ENCODE measurements around the gene PTS.
"Not testable (repeated sequence)": the region's sequence is repeated elsewhere in the genome, so short reads cannot be mapped to it uniquely, and the experiment has no call there.

PTS gene

DNA sequence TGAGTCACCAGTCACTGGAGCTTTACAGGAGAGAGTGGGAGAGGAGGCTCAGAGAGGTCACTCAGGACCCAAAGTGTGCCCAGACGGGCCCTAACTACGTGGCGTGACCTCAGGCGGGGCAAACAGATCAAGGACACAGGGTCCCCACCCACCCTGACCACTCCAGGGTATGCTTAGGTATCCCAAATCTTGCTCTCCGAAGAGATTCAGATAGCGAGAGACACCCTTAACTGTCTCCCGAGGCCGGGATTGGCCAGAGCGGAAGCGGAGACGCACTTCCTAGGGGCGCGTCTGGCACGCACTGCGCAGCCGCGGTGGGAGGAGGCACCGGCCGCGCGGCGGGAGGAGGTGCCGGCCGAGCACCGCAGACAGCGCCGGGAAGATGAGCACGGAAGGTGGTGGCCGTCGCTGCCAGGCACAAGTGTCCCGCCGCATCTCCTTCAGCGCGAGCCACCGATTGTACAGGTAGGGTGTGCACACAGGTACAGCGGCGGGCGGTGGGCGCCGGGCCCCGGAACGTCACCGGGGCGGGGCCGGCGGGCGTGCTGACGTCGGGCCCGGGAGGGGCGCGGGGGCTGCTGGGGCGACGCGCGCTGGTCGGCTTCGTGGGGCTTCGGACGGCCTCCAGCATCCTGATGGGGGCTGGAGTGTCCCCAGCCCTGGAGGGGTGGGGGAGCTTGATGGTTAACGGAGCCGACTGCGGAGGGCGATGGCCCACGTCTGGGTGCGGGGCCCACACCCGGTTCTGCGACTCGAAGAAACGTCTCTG, at the start of gene PTS:
Gene PTS, plus strand, starts transcription at position 367 of the 769 bp plus-strand sequence. Its CDS starts 16 bp downstream, at position 383.
- peak; percentile 95 for DNase-seq

DNA sequence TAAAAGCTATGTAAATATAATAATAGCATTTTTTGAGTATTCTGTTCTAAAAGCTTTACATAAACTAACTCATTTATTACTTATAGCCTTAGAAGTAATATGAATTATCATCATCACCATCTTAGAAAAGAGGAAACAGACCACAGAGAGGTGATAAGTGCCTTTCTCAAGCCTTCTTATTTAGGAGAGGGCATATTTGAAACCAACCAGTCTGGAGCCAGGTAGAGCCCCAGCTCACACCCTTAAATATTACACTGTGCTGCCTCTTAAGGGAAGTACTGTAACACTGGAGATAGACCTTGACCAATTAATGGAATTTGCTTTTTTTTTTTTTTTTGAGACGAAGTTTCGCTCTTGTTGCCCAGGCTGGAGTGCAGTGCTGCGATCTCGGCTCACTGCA, 48.6 kb upstream of the PTS start:
- DNase-seq, result peak; percentile 23

DNA sequence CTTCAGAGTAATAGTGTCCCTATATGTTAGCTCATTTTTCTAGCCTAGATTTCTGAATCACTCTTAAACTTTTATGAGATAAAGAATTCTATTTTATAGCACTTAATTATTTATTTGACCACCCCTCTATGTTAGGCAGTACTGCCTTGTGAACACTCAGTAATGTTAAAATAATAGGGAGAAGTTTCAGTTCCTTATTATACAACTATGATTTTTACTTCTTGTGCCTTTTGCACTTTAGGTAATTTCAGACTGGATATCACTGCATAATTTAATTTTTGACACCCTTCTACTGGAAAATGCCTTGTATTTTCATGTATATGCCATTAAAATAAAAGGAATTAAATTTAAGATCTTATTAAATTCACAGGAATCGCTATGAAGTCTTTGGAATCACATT, 47.8 kb upstream of the PTS start:
- no peak for DNase-seq

GRCh38 chr11:112178936-112179335, 47.3 kb upstream of the PTS start:
- DNase-seq, result peak; percentile 67

DNA sequence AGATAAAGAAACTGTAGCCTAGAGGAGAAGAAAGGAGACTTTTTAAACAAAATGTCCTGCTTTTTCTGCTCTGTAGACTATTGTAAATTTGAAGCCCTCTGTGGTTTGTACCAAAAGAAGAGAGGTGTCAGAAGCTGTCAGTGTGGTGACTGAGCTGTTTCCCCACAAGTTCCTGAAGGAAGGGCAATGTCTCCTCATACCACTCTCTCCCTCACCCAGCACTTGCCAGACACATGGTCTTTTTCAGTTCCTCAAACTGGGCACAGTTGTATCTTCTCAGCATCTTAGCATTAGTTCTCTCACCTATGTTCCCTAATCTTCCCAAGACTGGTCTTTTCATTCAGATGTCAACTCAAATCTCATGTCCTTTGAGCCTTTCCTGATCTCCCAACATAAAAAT, 46.6 kb upstream of the PTS start:
- peak; percentile 84 for DNase-seq

DNA sequence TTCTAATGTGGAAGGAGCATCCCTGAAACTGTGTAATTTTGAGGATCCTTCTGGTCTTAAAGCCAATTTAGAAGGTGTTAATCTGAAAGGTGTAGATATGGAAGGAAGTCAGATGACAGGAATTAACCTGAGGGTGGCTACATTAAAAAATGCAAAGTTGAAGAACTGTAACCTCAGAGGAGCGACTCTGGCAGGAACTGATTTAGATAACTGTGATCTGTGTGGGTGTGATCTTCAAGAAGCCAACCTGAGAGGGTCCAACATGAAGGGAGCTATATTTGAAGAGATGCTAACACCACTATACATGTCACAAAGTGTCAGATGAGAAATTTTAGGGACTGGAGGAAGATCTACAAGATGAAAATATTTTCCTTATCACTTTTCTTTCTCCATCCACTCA, 43.4 kb upstream of the PTS start:
- no peak for DNase-seq

DNA sequence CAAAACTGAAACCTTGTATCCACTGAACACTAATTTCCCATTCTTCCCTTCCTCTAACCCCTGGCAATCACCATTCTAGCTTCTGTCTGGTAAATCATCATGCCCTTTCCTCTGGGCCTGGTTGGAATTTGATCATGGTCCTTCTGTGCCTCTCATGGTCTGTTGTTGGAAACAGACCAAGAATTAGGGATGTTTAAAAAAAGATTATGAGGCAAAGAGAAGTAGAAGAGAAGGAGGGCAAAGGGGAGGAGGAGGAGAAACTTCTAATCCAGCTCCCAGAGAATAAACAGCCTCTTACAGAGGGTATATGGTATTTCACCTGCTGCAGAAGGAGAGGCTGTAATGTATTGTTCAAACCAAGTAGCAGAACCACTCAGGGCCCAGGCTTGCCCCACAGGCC, 40.3 kb upstream of the PTS start:
- DNase-seq, result no peak

GRCh38 chr11:112186304-112186703, 39.9 kb upstream of the PTS start:
- DNase-seq, result no peak

- DNase-seq, result not testable (repeated sequence)
These were observed 31.1 kb upstream of the PTS start for GRCh38 chr11:112195113-112195512.

GRCh38 chr11:112195951-112196351, 30.3 kb upstream of the PTS start:
- no peak for DNase-seq

- no peak for DNase-seq
These were observed 29.6 kb upstream of the PTS start for GRCh38 chr11:112196519-112197087.

GRCh38 chr11:112199101-112199500, 27.1 kb upstream of the PTS start:
- not testable (repeated sequence) for DNase-seq

GRCh38 chr11:112200252-112200651, 26.0 kb upstream of the PTS start:
- DNase-seq, result peak; percentile 40

GRCh38 chr11:112206071-112206470, 20.2 kb upstream of the PTS start:
- DNase-seq, result no peak

- DNase-seq, result no peak
These were observed 15.3 kb upstream of the PTS start for GRCh38 chr11:112210890-112211289.

- DNase-seq, result peak; percentile 38
These were observed 14.7 kb upstream of the PTS start for GRCh38 chr11:112211536-112211935.

DNA sequence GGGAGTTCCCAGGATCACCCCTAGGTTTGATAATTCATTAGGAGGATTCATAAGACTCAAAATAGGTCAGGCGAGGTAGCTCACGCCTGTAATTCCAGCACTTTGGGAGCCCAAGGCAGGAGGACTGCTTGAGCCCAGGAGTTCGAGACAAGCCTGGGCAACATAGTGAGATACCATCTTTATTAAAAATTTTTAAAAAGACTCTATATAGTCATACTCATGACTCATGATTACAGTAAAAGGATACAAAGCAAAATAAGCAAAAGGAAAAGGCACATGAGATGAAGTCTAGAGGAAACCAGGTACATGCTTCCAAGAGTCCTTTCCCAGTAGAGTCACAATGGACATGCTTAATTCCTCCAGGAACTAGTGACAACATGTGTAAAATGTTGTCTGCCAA, 13.9 kb upstream of the PTS start:
- DNase-seq, result no peak

GRCh38 chr11:112212710-112213109, 13.5 kb upstream of the PTS start:
- DNase-seq, result no peak

- no peak for DNase-seq
These were observed 12.5 kb upstream of the PTS start for GRCh38 chr11:112213753-112214152.

DNA sequence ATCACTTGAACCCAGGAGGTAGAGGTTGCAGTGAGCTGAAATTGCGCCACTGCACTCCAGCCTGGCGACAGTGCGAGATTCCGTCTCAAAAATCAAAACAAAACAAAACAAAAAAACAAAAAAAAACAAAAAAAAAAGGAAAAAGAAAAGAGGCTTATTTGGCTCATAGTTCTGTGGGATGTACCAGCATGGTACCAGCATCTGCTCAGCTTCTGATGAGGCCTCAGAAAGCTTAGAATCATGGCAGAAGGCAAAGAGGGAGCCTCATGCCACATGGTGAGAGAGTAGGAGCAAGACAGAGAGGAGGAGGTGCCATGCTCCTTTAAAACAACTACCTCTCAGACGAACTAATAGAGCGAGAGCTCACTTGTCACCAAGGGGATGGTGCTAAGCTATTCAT, 10.6 kb upstream of the PTS start:
- no peak for DNase-seq

GRCh38 chr11:112216561-112217105, 9.6 kb upstream of the PTS start:
- no peak for DNase-seq

DNA sequence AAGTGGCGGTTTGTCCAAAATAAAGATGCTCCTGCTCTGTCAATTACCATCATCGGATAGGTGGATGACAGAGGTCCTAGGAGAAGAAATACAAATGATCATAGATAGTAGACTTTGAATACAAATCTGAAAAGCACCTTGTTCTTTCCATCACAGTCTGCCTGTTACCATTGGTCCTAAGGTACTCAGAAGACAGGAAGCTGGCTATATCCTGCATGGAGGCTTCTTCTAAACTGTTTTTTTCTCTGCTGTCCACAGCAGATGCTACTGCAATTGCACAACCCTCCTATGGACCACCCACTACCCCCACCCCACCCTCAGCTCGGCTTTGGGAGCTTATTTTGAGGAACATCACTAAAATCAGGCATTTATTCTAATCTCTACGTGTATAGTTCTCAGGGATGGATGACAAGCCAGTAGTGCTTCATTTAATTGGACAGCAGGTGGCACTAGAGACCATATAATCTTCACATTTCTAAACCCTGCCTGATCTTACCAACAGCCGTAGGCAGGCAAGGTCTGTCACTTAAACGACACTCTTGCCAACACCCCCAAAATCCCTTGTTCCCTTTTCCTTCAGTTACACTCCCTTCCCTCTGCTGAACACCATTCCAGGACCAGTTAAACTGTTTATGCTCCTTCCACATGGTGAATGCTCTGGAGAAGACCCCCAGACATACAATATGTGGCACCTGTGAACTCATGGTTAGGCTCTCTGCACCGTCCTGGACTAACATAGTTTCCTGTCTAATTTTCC, 6.6 kb upstream of the PTS start:
- DNase-seq, result peak; percentile 62

DNA sequence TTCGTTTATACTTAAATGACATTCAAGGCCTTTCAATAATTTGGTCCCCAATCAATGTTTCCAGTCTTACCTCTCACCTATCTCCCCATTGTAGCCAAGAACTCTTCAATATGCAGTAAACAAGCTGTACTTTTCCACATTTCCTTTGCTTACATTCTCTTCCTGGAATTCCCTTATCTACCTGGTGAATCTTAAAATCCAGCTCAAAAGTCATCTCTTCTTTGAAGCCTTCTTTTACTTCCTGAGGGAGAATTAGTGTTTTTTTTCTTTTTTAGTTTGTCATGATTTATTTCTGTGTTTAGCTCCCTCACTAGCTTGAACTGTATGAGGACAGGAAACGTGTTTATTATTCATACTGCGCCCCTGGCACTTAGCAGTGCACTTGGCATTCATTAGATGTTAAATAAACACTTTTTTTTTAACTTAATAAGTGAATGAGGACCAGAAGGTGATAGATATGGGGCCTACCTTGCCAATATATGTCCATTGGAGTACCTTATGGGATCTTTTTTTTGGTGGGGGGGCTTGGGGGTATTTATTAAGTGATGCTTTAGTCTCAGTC, 4.9 kb upstream of the PTS start:
- no peak for DNase-seq

Data from KG1 (cell line).